WI38 (cell line): ENCODE measurements around the gene DNM3.

Source experiments
- H3K4me3 ChIP-seq: 2 replicates; pipeline ENCODE4 v1.5.1; 2011; ENCODE audit warnings: low read depth, mild to moderate bottlenecking, control low read depth, low read length
- TF ChIP-seq, protein P1 (sequence below): IDR thresholded peaks from 2 replicates; pipeline ENCODE4 v1.5.1; 2012; ENCODE audit warnings: low read depth, mild to moderate bottlenecking, control low read depth, low read length

The DNM3 gene

DNA sequence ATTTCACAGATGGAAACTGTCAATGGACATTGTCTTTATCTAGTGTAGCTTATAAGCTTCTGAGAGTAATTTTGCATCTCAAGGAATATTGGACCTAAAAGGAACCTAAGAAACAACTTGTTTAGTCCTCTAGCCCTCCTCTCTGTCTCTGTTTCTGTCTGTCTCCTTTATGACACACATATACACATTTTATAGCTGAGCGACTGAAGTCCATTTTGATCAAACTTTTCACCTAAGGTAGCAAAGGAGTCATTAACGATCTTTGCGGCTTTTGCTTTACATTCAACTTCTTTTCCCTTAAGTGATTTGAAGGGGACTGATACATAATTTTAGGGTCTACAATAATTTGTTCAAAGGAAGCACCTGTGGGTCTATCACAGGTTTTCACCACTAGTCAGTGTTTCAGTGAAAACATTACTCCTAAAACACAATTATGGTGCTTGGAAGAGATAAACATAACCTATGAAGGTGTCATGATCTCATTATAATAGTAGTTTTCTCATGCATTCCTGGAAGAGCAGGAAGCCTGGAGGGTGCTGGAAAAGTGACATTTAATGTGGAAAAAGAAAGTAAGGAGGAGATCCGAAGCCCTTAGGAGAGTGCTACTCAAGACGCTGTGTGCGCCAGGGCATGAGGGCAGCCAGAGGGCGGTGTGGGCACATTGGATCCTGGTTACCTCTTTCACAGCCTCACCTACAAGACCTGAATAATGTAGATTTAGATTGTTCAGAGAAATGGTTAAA lies 248.6 kb downstream of the DNM3 start:
- TF ChIP-seq, protein P1, sequence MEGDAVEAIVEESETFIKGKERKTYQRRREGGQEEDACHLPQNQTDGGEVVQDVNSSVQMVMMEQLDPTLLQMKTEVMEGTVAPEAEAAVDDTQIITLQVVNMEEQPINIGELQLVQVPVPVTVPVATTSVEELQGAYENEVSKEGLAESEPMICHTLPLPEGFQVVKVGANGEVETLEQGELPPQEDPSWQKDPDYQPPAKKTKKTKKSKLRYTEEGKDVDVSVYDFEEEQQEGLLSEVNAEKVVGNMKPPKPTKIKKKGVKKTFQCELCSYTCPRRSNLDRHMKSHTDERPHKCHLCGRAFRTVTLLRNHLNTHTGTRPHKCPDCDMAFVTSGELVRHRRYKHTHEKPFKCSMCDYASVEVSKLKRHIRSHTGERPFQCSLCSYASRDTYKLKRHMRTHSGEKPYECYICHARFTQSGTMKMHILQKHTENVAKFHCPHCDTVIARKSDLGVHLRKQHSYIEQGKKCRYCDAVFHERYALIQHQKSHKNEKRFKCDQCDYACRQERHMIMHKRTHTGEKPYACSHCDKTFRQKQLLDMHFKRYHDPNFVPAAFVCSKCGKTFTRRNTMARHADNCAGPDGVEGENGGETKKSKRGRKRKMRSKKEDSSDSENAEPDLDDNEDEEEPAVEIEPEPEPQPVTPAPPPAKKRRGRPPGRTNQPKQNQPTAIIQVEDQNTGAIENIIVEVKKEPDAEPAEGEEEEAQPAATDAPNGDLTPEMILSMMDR = peak; percentile 46
- no peak overlapping the region for H3K4me3 ChIP-seq

DNA sequence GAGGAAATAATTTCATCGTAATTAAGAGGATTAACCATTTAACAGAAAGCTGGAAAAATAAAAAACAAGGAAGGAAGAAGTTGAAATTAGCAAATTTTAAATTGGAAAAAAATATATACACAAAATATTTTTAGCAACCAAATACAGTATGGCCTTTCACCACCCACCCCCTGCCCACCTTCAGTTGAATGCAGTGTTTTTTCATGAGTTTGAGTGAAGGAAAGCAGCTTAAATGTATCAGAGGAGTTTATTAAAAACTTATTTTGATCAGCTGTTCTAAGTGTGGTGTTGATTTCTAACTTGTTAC lies 249.2 kb downstream of the DNM3 start:
- no peak overlapping the region for H3K4me3 ChIP-seq
- TF ChIP-seq, protein P1 = no peak

DNA sequence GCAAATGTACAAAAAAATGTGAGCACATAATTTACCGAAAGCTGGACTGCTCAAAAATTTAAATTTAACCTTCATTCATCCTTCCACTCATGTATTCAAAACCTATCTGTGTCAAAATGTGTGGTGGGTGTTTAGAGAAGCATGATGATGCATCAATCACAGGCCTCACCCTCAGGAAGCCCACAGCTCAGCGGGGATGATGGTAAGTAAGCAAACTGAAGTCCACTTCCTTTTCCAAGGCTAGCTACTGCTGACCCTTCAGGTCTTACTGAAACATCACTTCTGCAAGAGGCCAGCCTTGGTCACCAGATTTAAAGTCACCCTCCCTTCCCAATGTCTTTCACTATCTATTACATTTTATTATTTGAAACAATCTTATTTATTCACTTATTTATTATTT lies 254.5 kb downstream of the DNM3 start:
- TF ChIP-seq, protein P1 = no peak
- no peak overlapping the region for H3K4me3 ChIP-seq

DNA sequence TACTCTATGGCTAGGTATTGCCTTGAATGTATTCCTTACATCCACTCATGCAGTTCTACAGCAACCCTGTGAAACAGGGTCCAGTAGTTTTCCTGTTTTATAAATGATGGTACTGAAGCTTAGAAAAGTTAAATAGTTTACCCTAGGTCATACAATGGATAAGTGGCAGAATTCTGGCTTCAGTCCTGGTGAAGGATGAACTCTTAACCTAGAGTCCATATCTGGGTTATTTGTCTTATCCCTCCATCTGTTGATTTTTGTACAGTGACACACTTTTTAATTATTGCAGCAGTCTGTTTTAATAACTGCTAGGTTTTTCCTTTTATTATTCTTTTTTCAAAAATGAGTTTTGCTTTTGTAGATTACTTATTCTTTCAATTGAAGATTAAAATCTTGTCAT lies 263.9 kb downstream of the DNM3 start:
- TF ChIP-seq, protein P1 = no peak
- H3K4me3 ChIP-seq = no peak overlapping the region

DNA sequence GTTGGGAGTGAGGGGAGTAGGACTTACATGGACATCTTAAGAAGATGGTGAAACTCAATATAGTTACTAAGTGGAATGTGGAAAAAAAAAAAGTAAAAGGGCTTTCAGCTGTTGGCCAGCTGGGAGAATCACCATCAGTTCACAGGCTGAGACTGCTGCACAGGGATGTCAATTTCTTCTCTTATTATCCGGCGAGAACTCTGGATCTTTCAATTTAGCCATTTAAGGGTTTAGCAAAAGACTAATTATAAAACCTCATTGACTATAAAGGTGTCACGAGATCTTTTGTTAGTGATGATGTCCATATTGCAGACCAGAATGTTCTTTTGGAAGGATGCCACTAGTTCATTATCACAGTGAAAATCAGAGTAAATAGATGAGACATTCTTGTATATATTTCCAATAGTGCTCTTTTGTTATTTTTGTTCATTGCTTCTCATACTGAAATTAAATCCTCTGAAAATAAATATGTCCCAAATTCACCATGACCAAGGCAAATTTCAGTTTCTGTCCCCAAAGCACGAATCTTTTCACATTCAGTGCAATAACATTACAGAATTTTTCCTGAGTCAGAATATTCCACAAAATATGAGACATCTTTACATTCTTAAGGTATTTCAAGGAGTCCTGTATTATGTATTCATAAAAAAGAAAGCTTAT lies 266.1 kb downstream of the DNM3 start:
- no peak overlapping the region for H3K4me3 ChIP-seq
- TF ChIP-seq, protein P1 = no peak

DNA sequence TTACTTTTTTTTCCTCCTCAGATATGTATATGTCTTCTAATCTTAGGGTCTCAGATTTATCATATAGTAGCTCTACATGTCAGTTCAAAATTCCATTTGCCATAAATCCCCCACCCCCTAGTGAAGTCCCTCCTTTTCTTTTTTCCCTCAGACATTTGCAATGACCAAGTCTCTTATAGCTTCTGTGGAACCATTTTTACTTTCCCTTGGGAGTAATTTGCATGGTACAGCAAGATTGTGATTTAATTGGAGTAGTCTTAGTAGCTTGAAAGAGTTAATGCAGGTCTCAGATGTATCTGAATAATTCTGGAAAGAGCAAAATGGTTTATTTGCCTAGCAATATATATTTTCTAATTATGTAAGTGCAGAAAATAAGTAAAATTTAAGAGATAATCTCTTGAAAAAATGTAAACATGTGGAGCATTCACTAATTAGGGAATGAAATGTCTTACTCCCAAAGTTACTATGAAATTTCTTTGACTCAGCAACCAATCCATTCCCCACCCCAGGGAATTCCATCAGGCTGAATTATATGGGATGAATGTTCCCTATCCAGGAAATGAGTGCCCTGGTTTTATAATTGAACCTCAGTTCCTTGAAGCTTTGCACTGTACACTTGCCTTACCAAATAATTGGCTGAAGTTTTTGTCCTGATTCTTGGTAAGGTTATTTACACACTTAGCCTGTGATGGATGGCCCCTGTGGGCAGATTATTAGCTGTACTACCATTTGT lies 267.0 kb downstream of the DNM3 start:
- TF ChIP-seq, protein P1 = no peak
- H3K4me3 ChIP-seq = no peak overlapping the region

DNA sequence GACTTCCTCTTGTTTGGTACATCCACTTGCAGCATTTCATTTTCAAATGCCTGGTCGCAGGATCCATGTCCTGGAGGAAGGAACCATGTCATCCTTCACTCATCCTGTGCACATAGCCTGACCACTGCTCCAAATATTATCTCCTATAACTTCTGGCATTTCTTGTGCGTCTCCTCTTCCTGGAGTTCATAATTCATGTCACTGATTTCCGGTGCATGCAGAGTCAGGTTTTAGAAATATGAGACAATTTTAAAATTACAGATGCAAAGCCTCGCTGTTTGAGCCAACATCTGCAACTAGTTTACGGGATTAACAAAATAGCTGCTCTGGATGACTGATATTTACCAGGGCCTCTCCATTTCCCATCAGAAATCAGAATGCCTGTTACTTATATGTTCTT lies 268.1 kb downstream of the DNM3 start:
- TF ChIP-seq, protein P1 = no peak
- H3K4me3 ChIP-seq = no peak overlapping the region
